HCT116 (cell line): ENCODE data around the gene SANBR. TPM values are rescaled to one million over a fixed set of nuclear protein-coding genes. Genes with fewer than 3 reads are reported as not detected.

Source experiments
- ATAC-seq: fragments of 200-7000 bp; cut with Tn5 transposase; 2 replicates; pipeline ENCODE4 v1.9.1; 2020; ENCODE audit warnings: mild to moderate bottlenecking, moderate library complexity
- BruUV-seq: library from RNA; stranded (reverse); fragments of 400-500 nt; replicated peaks from 2 replicates; lab custom pipeline; 2021; lab: Mats Ljungman, UMichigan
- CTCF ChIA-PET: fragments of 300-600 bp; sonication (Branson Sonifier 250); formaldehyde crosslinking; loops from one replicate; lab custom pipeline; 2021; ENCODE audit warnings: antibody characterized with exemption; lab: Charles Lee
- POLR2A ChIA-PET: fragments of 300-600, 350-600 bp; sonication (Branson Sonifier 250); formaldehyde crosslinking; loops from one replicate; lab custom pipeline; 2021; ENCODE audit warnings: antibody characterized with exemption; lab: Charles Lee
- RAD21 ChIA-PET, 2 experiments: fragments of 300-600 bp; sonication (Branson Sonifier 250); formaldehyde crosslinking; loops; one replicate each; lab custom pipeline; 2023; ENCODE audit warnings: low total read pairs in 2 of 2; ENCODE audit not compliant: uncharacterized antibody in 2 of 2, unreplicated experiment in 2 of 2, low non-redundant PET in 1 of 2; lab: Charles Lee
- DNase-seq: peaks from one replicate; pipeline ENCODE4 v3.0.0-alpha.2; 2010; ENCODE audit warnings: low read depth, low spot score
- H2AFZ ChIP-seq: fragments of 200-600 bp; shearing (Covaris generic), sonication (generic); 2 replicates; pipeline ENCODE4 v1.6.1; 2017; ENCODE audit warnings: low read depth, mixed run types, mixed read lengths, antibody characterized with exemption, low read length; ENCODE audit not compliant: poor library complexity, severe bottlenecking
- H3K27ac ChIP-seq: 2 replicates; pipeline ENCODE4 v1.5.1; 2012; ENCODE audit warnings: low read depth, low read length
- H3K27me3 ChIP-seq: fragments of 200-600 bp; sonication (generic); 2 replicates; pipeline ENCODE4 v1.6.1; 2016; ENCODE audit warnings: mixed run types, low read length, mixed read lengths; ENCODE audit not compliant: insufficient read depth
- H3K36me3 ChIP-seq, 2 experiments: fragments of 200-500 bp in 1 of 2; fragments of 200-600 bp in 1 of 2; sonication (Bioruptor generic) in 1 of 2; sonication (generic) in 1 of 2; 2 replicates each; pipeline versions ENCODE4 v1.5.1 to v1.6.1; 2014 to 2016; ENCODE audit warnings: low read length in 2 of 2, inconsistent platforms in 1 of 2, mixed read lengths in 1 of 2, mixed run types in 1 of 2; ENCODE audit not compliant: insufficient read depth in 2 of 2, control insufficient read depth in 1 of 2
- H3K4me1 ChIP-seq, 2 experiments: fragments of 200-600 bp in 1 of 2; sonication (generic) in 1 of 2; 2 replicates each; pipeline versions ENCODE4 v1.5.1 to v1.6.1; 2012 to 2017; ENCODE audit warnings: low read length in 2 of 2, inconsistent platforms in 1 of 2, mild to moderate bottlenecking in 1 of 2, mixed read lengths in 1 of 2, mixed run types in 1 of 2, moderate library complexity in 1 of 2; ENCODE audit not compliant: insufficient read depth in 2 of 2, control insufficient read depth in 1 of 2
- H3K4me2 ChIP-seq: fragments of 200-600 bp; sonication (generic); 2 replicates; pipeline ENCODE4 v1.6.1; 2017; ENCODE audit warnings: mixed run types, low read length, mixed read lengths
- H3K4me3 ChIP-seq, 2 experiments: fragments of 200-600 bp in 1 of 2; sonication (generic) in 1 of 2; replicated peaks in 1 of 2; 2 replicates each; pipeline ENCODE4 v1.5.1; 2011 to 2016; ENCODE audit warnings: low read length in 2 of 2, control low read depth in 1 of 2, low read depth in 1 of 2, mild to moderate bottlenecking in 1 of 2, mixed read lengths in 1 of 2, mixed run types in 1 of 2
- H3K79me2 ChIP-seq: fragments of 200-600 bp; sonication (generic); 2 replicates; pipeline ENCODE4 v1.6.1; 2017; ENCODE audit warnings: mild to moderate bottlenecking, mixed run types, low read length, moderate library complexity, mixed read lengths; ENCODE audit not compliant: insufficient read depth
- H3K9ac ChIP-seq: fragments of 200-600 bp; sonication (generic); 2 replicates; pipeline ENCODE4 v1.6.1; 2016; ENCODE audit warnings: low read length, mixed read lengths
- H3K9me2 ChIP-seq: fragments of 200-600 bp; sonication (generic), shearing (Covaris generic); 2 replicates; pipeline ENCODE4 v1.6.1; 2017; ENCODE audit warnings: mixed run types, mild to moderate bottlenecking, moderate library complexity; ENCODE audit not compliant: insufficient read depth
- H3K9me3 ChIP-seq, 2 experiments: fragments of 200-500 bp in 1 of 2; fragments of 200-600 bp in 1 of 2; sonication (Bioruptor generic) in 1 of 2; sonication (generic) in 1 of 2; 2 replicates each; pipeline ENCODE4 v1.6.1; 2014 to 2017; ENCODE audit warnings: low read length in 2 of 2, mixed read lengths in 2 of 2, inconsistent platforms in 1 of 2, low read depth in 1 of 2, mild to moderate bottlenecking in 1 of 2, mixed run types in 1 of 2, moderate library complexity in 1 of 2; ENCODE audit not compliant: control insufficient read depth in 1 of 2, insufficient read depth in 1 of 2
- H4K20me1 ChIP-seq: fragments of 200-600 bp; sonication (generic), shearing (Covaris generic); 2 replicates; pipeline ENCODE4 v1.6.1; 2017; ENCODE audit warnings: mixed run types, mild to moderate bottlenecking, moderate library complexity; ENCODE audit not compliant: insufficient read depth
- ATF3 ChIP-seq: IDR thresholded peaks from 2 replicates; pipeline ENCODE4 v1.6.1; 2012
- CEBPB ChIP-seq: IDR thresholded peaks from 2 replicates; pipeline ENCODE4 v1.6.1; 2012; ENCODE audit warnings: low read depth
- CTCF ChIP-seq, 3 experiments: fragments of 200-600 bp in 1 of 3; sonication (generic) in 1 of 3; IDR thresholded peaks in 2 of 3; conservative IDR thresholded peaks in 1 of 3; 2 replicates each; pipeline ENCODE4 v1.5.1; 2012 to 2017; ENCODE audit warnings: low read depth in 2 of 3, low read length in 2 of 3, antibody characterized with exemption in 1 of 3, borderline replicate concordance in 1 of 3, control low read depth in 1 of 3, mild to moderate bottlenecking in 1 of 3, mixed read lengths in 1 of 3, mixed run types in 1 of 3, moderate library complexity in 1 of 3; ENCODE audit not compliant: insufficient read depth in 1 of 3
- EGR1 ChIP-seq: IDR thresholded peaks from 2 replicates; pipeline ENCODE4 v1.6.1; 2012; ENCODE audit warnings: low read depth
- ELF1 ChIP-seq: IDR thresholded peaks from 2 replicates; pipeline ENCODE4 v1.6.1; 2012; ENCODE audit warnings: low read depth, borderline replicate concordance
- EZH2 ChIP-seq: fragments of 200-600 bp; sonication (generic); IDR thresholded peaks from 2 replicates; pipeline ENCODE4 v1.6.1; 2017; ENCODE audit warnings: antibody characterized with exemption, mixed run types
- MAX ChIP-seq: IDR thresholded peaks from 2 replicates; pipeline ENCODE4 v1.6.1; 2012
- POLR2AphosphoS5 ChIP-seq: IDR thresholded peaks from 2 replicates; pipeline ENCODE4 v1.6.1; 2011; ENCODE audit warnings: mild to moderate bottlenecking, low read depth, low read length, moderate library complexity
- RAD21 ChIP-seq: IDR thresholded peaks from 2 replicates; pipeline ENCODE4 v1.6.1; 2012; ENCODE audit warnings: low read depth, mild to moderate bottlenecking
- SP1 ChIP-seq: IDR thresholded peaks from 2 replicates; pipeline ENCODE4 v1.6.1; 2012; ENCODE audit warnings: low read depth
- ZFX ChIP-seq: fragments of 450-650 bp; IDR thresholded peaks from 2 replicates; pipeline ENCODE4 v1.6.1; 2017
- intact Hi-C: fragments of 100-400 bp; cut with micrococcal nuclease; formaldehyde crosslinking; loops from 2 replicates; pipeline ENCODE4 v1.10.0; 2022
- total RNA-seq: library from RNA; stranded (reverse); gene quantifications from one replicate; pipeline ENCODE4 v1.2.1, GENCODE V29; 2021; ENCODE audit not compliant: unreplicated experiment

SANBR gene
- total RNA-seq, 1 experiment from 2014 or later: 4.6 TPM

- ChIA-PET RAD21 (no interaction called here), POLR2A (no interaction called here)
- no peaks in the 10 kb centered on the region for H3K36me3 ChIP-seq
Measured at GRCh38 chr2:61100801-61101200, 35.1 kb downstream of the SANBR start.

GRCh38 chr2:61109291-61109690 is 43.6 kb downstream of the SANBR start:
- intact Hi-C loops: no loop called here
- DNase-seq (no peak), ATAC-seq (no peak)
- POLR2A ChIA-PET: no interaction called here
- H3K4me2 ChIP-seq: no peak overlapping the region
- H3K9me2 ChIP-seq: no peaks in the 10 kb centered on the region
- no peaks in the 10 kb centered on the region for H3K27me3 ChIP-seq
- no TSS peak for BruUV-seq
- H3K4me1 ChIP-seq: no peaks in the 10 kb centered on the region
- no peaks in the 10 kb centered on the region for H3K79me2 ChIP-seq
- RAD21 ChIA-PET: no interaction called here
- CTCF ChIA-PET: no interaction called here
- H3K9me3 ChIP-seq: no peaks in the 10 kb centered on the region
- H3K4me3 ChIP-seq: no peak overlapping the region
- H3K36me3 ChIP-seq: no peaks in the 10 kb centered on the region
- no peak overlapping the region for H3K27ac ChIP-seq
- no peak overlapping the region for H2AFZ ChIP-seq
- H3K9ac ChIP-seq: no peak overlapping the region
- H4K20me1 ChIP-seq: no peaks in the 10 kb centered on the region
- no peak for TF ChIP-seq ATF3
- TF ChIP-seq POLR2AphosphoS5: no peak
- TF ChIP-seq ELF1: no peak
- no peak for TF ChIP-seq CTCF (IDR thresholded peaks at IDR 0.05 in 2 of 3, conservative IDR thresholded peaks at IDR 0.05 in 1 of 3; ENCODE audit: borderline replicate concordance in 1 of 3, insufficient read depth in 1 of 3, low read depth in 2 of 3, low read length in 2 of 3)
- TF ChIP-seq EZH2: no peak
- TF ChIP-seq CEBPB: no peak
- no peak for TF ChIP-seq MAX
- TF ChIP-seq SP1: no peak

More at GRCh38 chr2:61100801-61101200, 35.1 kb downstream of the SANBR start:
- Histone ChIP-seq H2AFZ (no peak overlapping the region), H4K20me1 (no peaks in the 10 kb centered on the region; the same call in 1 of the 2 replicates), H3K4me3 (no peak overlapping the region), H3K4me2 (no peak overlapping the region), H3K4me1 (no peaks in the 10 kb centered on the region), H3K79me2 (no peaks in the 10 kb centered on the region), H3K27ac (no peak overlapping the region), H3K9ac (no peak overlapping the region), H3K9me2 (no peaks in the 10 kb centered on the region), H3K9me3 (no peaks in the 10 kb centered on the region), H3K27me3 (no peaks in the 10 kb centered on the region)
- CTCF ChIA-PET: no interaction called here
- ATAC-seq (no peak), DNase-seq (no peak)
- TF ChIP-seq CTCF (IDR thresholded peaks at IDR 0.05 in 2 of 3, conservative IDR thresholded peaks at IDR 0.05 in 1 of 3; ENCODE audit: borderline replicate concordance in 1 of 3, insufficient read depth in 1 of 3, low read depth in 2 of 3, low read length in 2 of 3): no peak
- no peak for TF ChIP-seq CEBPB
- no peak for TF ChIP-seq EZH2
- TF ChIP-seq ZFX: no peak
- TF ChIP-seq ELF1: no peak
- TF ChIP-seq EGR1: no peak
- TF ChIP-seq RAD21: no peak
- intact Hi-C loops: no loop called here
- BruUV-seq: no TSS peak
